Small intestine (tissue), 7 donors: ENCODE data around the gene OAS1. TPM values are rescaled to one million over a fixed set of nuclear protein-coding genes. Genes with fewer than 3 reads are reported as not detected.
A peak's percentile ranks its signal among the peaks of the same experiment; 100 is the strongest.

ENCODE experiments used
- DNase-seq, 2 donors: peaks; one replicate each; pipeline versions ENCODE4 v3.0.0 to v3.0.0-alpha.2; 2013
- FAIRE-seq: peaks from 2 replicates; lab custom pipeline; 2012; peaks lifted over from hg19 to GRCh38; lab: Jason Lieb, UNC
- H3K27ac ChIP-seq, 3 donors: one replicate each; pipeline ENCODE4 v1.5.1; 2013; ENCODE audit warnings: low read length in 2 of 3, mild to moderate bottlenecking in 2 of 3, control low read depth in 1 of 3, inconsistent platforms in 1 of 3, low read depth in 1 of 3, moderate library complexity in 1 of 3
- H3K27me3 ChIP-seq, 3 donors: one replicate each; pipeline ENCODE4 v1.6.1; 2013; ENCODE audit warnings: low read length in 3 of 3, inconsistent platforms in 1 of 3; ENCODE audit not compliant: control insufficient read depth in 3 of 3, insufficient read depth in 3 of 3
- H3K36me3 ChIP-seq, 3 donors: one replicate each; pipeline ENCODE4 v1.6.1; 2013; ENCODE audit warnings: low read length in 3 of 3, inconsistent platforms in 1 of 3, low read depth in 1 of 3, mild to moderate bottlenecking in 1 of 3, moderate library complexity in 1 of 3; ENCODE audit not compliant: control insufficient read depth in 3 of 3, insufficient read depth in 2 of 3
- H3K4me1 ChIP-seq, 3 donors: one replicate each; pipeline ENCODE4 v1.6.1; 2013; ENCODE audit warnings: low read length in 2 of 3, inconsistent platforms in 1 of 3, low read depth in 1 of 3, mild to moderate bottlenecking in 1 of 3, moderate library complexity in 1 of 3; ENCODE audit not compliant: control insufficient read depth in 3 of 3, insufficient read depth in 2 of 3
- H3K4me3 ChIP-seq, 3 donors: one replicate each; pipeline ENCODE4 v1.5.1; 2013; ENCODE audit warnings: low read length in 3 of 3, control low read depth in 1 of 3, inconsistent platforms in 1 of 3, low read depth in 1 of 3, mild to moderate bottlenecking in 1 of 3, moderate library complexity in 1 of 3
- H3K9me3 ChIP-seq, 2 donors: one replicate each; pipeline ENCODE4 v1.6.1; 2013; ENCODE audit warnings: low read depth in 1 of 2, low read length in 1 of 2; ENCODE audit not compliant: control insufficient read depth in 2 of 2, insufficient read depth in 1 of 2
- WGBS, 3 donors: extraction: QIAGEN DNeasy Blood & Tissue Kit; methylation state at CpG; one replicate each; pipeline ENCODE4 v1.1.7; 2013; 5-methylcytosine and 5-hydroxymethylcytosine counted together
- polyA plus RNA-seq, 4 donors: library from polyadenylated mRNA; stranded (reverse) in 3 of 4; unstranded in 1 of 4; fragments of 200-250 nt in 3 of 4; fragments of 120-200 nt in 1 of 4; gene quantifications; one replicate each; pipeline versions ENCODE4 v1.2.1 to v1.2.3, GENCODE V29; 2013
- donor health status: healthy with polysubstance abuse.
- donor health status: control.
- donor health status: control.
- donor health status: Bipolar disorder and iron deficiency.
- donor health status: healthy.

OAS1 gene
- polyA plus RNA-seq, 4 donors = 21.3 to 66.9 (median 38.6) TPM

DNA sequence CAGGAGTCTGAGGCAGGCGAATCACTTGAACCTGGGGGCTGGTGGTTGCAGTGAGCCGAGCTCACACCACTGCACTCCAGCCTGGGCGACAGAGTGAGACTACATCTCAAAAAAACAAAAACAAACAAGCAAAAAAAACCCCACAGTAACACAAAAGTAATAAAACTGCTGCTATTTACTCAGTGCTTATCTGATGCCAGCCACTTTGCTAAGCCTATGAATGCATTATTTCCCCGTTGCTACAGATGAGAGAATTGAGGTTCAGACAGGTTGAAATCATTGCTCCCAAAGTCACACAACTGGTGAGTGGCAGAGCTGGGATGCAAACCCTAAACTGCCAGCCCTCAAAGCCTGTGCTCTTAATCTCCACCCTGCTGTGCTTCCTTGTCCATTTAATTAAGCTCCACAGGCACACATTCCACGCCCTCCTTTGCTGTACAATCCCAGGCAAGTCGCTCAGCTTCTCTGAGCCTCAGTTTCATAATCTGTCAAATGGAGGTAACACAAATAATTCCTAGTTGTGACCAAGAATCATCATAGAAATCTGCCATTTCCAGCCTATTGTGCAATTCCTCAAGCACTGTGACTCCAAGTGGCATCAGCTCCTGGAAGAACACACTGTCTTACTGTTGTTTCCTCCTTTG is 25.8 kb downstream of the OAS1 start:
- Histone ChIP-seq H3K4me3 (no peak overlapping the region), H3K9me3 (peaks cover 0 to 4% of the 10 kb centered on the region in 2 donors), H3K27me3 (no peaks in the 10 kb centered on the region), H3K4me1 (no peaks in the 10 kb centered on the region), H3K27ac (no peak overlapping the region), H3K36me3 (no peaks in the 10 kb centered on the region)
- FAIRE-seq (no peak), DNase-seq (no peak)
- 27 to 56% (median 37%) methylated on average over 6 of the region's 6 CpGs for WGBS, 3 donors

DNA sequence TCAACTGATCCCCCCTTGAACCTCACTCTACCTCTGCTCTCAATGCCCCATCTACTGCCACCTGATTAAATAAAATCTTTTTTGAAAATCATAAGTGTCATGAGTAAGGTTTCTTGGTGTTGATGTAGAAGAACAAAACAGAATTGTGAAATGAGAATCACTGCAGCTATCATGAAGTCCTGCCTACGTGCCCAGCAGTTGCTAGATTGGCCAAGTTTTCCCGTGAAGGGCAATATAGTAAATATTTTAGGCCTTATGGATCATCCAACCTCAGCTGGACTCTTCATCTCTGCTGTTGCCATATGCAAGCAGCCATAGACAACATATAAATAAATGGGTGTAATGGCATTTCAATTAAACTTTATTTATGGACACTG is 26.4 kb downstream of the OAS1 start:
- FAIRE-seq (no peak), DNase-seq (no peak)
- no peaks in the 10 kb centered on the region for H3K27me3 ChIP-seq
- H3K4me3 ChIP-seq = no peak overlapping the region
- H3K27ac ChIP-seq = no peak overlapping the region
- H3K36me3 ChIP-seq = no peaks in the 10 kb centered on the region
- H3K9me3 ChIP-seq = peaks cover 0 to 4% of the 10 kb centered on the region in 2 donors
- WGBS, 3 donors = 48 to 70% (median 65%) methylated on average over 2 of the region's 2 CpGs
- no peaks in the 10 kb centered on the region for H3K4me1 ChIP-seq

DNA sequence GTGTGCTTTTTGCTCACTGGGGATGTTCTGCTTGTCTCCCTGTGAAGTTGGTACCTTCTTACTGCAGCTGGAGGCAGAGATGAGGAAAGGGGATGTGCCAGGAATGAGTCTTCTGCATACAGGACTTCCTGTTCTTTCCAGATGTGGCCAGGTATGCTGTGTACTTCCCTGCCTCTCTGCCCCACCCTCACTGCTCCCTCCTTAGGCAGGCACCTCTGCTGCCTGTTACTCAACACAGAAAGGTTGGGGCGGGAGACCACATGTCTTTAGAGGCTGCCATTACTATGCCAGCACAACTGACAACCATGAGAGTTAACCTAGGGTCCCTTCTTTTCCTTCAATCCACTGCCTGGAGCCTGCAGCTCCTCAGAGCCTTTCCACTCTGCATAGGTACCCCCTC is 29.5 kb downstream of the OAS1 start:
- 60 to 72% (median 66%) methylated on average over 1 of the region's 1 CpG for WGBS, 3 donors
- Histone ChIP-seq H3K4me1 (peaks cover 2 to 11% (median 4%) of the 10 kb centered on the region in 3 donors), H3K4me3 (no peak overlapping the region), H3K27me3 (no peaks in the 10 kb centered on the region), H3K27ac (no peak overlapping the region), H3K9me3 (no peaks in the 10 kb centered on the region), H3K36me3 (peaks cover 0 to 1% (median 0%) of the 10 kb centered on the region in 3 donors)
- no peak for FAIRE-seq
- no peak for DNase-seq

DNA sequence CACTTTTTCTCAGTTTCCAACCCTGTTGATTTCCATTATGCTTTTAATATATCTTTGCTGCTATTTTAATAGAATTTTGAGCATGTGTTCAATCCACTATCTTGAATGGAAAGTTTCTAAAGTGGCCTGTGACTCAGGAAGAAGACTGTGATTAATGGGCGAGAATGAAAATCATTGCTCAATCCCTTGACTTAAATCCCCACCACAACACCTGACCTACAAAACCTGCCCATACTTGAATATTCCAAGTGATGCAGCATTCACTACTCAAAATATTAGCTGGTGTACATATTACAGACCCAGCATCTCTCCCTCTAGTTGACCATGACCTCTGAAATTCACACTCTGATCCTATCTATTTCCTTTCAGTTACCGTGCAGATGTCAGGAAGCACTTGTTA is 30.2 kb downstream of the OAS1 start:
- Histone ChIP-seq H3K27ac (peak overlapping the region; percentile 2 to 14 (median 12)), H3K4me3 (no peak overlapping the region), H3K36me3 (peaks cover 0 to 8% (median 2%) of the 10 kb centered on the region in 3 donors), H3K27me3 (no peaks in the 10 kb centered on the region), H3K9me3 (no peaks in the 10 kb centered on the region), H3K4me1 (peaks cover 2 to 11% (median 4%) of the 10 kb centered on the region in 3 donors)
- FAIRE-seq = no peak
- DNase-seq = peak in 1 of 2 donors; percentile 14
- WGBS, 3 donors = 36 to 48% (median 37%) methylated on average over 2 of the region's 2 CpGs

DNA sequence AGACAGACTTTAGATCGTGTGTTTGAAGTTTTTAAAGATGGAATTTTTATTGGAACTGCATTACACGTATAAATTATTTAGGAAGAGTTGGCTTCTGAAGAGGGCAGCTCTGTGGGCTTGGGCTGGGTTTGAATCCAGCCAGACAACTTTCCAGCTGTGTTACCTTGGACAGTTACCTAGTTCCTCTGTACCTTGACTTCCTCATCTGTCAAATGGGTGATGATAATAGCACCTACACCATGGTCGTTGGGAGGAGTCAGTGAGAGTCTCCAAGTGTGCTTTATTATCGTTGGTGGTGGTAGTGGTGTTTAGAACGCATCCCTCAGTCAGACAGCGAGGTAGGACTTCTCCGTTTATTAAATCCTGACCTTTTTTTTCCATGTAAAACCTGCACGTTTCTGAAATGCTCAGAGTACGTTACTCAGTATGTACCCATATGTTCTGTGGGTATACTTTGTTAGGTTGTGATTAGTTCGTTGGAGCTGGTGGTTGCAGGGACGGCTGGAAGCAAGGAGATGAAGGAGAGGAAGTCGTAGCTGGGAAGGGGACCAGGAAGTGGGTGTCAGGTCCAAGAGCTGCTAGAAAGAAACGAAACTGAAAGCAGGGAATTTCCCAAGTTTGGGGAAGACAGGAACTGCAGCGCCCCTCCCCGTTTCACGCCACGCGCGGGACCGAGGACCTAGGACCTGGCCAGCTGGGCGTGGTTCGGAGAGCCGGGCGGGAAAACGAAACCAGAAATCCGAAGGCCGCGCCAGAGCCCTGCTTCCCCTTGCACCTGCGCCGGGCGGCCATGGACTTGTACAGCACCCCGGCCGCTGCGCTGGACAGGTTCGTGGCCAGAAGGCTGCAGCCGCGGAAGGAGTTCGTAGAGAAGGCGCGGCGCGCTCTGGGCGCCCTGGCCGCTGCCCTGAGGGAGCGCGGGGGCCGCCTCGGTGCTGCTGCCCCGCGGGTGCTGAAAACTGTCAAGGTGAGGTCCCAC is 31.3 kb downstream of the OAS1 start, which contains the start of gene OAS3:
Gene OAS3 (plus strand): TSS at position 734 of the 979 bp plus-strand sequence. CDS start 57 bp downstream, at position 791.
- Histone ChIP-seq H3K27me3 (no peaks in the 10 kb centered on the region), H3K9me3 (no peaks in the 10 kb centered on the region), H3K4me1 (peaks cover 2 to 11% (median 4%) of the 10 kb centered on the region in 3 donors), H3K4me3 (peak within 1 kb of the TSS; percentile 48 to 74 (median 63)), H3K36me3 (peaks cover 0 to 16% (median 2%) of the 10 kb centered on the region in 3 donors), H3K27ac (peak within 1 kb of the TSS; percentile 67 to 88 (median 78))
- no peak for FAIRE-seq
- WGBS, 3 donors = 6% methylated on average over 40 to 50 of the region's 50 CpGs
- peak; percentile 92 to 93 for DNase-seq

DNA sequence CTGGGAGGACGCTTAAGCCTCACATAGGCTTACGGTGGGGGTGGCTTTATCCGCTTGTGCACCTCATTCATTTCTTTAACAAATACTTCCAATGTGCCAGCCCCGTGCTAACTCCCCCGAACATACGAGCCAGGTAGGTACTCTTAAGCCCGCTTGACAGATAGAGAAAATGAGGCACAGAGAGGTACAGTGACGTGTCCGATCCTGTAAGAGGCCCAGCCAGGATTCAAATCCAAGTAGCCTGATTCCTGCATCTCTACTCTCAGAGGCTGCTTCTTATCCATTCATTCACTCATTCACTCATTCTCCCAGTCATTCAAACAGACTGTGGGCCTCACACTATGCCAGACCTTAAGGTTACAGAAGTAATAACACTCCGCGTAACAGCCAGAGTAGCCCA is 32.0 kb downstream of the OAS1 start:
- peaks cover 0 to 19% (median 2%) of the 10 kb centered on the region in 3 donors for H3K36me3 ChIP-seq
- H3K4me1 ChIP-seq = peaks cover 2 to 11% (median 4%) of the 10 kb centered on the region in 3 donors
- no peaks in the 10 kb centered on the region for H3K9me3 ChIP-seq
- DNase-seq (no peak), FAIRE-seq (no peak)
- WGBS, 3 donors = 3 to 13% (median 7%) methylated on average over 11 of the region's 11 CpGs
- H3K4me3 ChIP-seq = peak overlapping the region; percentile 48 to 74 (median 63)
- H3K27ac ChIP-seq = peak overlapping the region; percentile 67 to 88 (median 78)
- H3K27me3 ChIP-seq = no peaks in the 10 kb centered on the region

DNA sequence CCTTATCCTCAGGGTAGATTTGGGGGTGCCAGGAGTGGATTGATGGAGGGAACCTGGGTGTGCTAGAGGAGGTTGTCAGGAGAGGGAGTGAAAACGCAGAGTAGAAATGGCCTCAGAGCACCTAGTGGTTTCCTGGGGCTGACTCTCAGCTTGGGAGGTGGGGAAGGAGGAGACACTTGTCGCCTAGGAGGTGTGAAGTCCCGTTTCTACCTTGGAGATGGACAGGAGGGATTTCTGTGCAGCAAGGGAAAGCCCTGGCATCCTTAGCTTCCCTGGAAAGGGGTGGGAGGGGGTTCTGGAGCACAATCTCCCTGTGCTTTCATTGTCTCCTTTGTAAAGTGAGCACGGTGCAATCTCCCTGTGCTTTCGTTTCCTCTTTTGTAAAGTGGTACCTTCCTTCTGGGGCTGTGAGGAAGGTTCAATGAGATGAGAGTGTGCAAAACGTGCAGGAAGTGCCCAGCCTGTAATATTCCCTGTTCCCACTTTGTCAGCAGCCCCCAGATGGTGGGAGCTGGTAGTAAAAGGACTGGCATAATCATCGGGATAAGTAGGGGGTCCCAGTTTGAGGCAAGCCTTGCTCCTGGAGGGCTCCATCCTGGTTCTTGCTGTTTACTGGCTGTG is 33.1 kb downstream of the OAS1 start:
- peak overlapping the region in 1 of 3 donors; percentile 17 for H3K4me3 ChIP-seq
- H3K27me3 ChIP-seq = no peaks in the 10 kb centered on the region
- DNase-seq = no peak
- peaks cover 2 to 26% (median 2%) of the 10 kb centered on the region in 3 donors for H3K36me3 ChIP-seq
- no peak for FAIRE-seq
- 25 to 32% (median 25%) methylated on average over 7 of the region's 7 CpGs for WGBS, 3 donors
- peaks cover 2 to 11% (median 4%) of the 10 kb centered on the region in 3 donors for H3K4me1 ChIP-seq
- H3K27ac ChIP-seq = peak overlapping the region in 1 of 3 donors; percentile 24
- no peaks in the 10 kb centered on the region for H3K9me3 ChIP-seq
